H1 (cell line): Measurements from ENCODE around the gene SLC38A8. TPM values are rescaled to one million over a fixed set of nuclear protein-coding genes. Genes with fewer than 3 reads are reported as not detected.

Experiments used
- CTCF ChIA-PET: fragments of 300-600 bp; sonication (Branson Sonifier 250); formaldehyde crosslinking; loops from one replicate; lab custom pipeline; 2021; ENCODE audit not compliant: partially characterized antibody; lab: Charles Lee
- POLR2A ChIA-PET: fragments of 300-600 bp; sonication (Branson Sonifier 250); formaldehyde crosslinking; loops from one replicate; lab custom pipeline; 2021; ENCODE audit warnings: inconsistent platforms; ENCODE audit not compliant: partially characterized antibody; lab: Charles Lee
- DNase-seq, 2 experiments: peaks; one replicate each; pipeline versions ENCODE4 v3.0.0 to v3.0.0-alpha.2; 2010 to 2022; ENCODE audit warnings: low spot score in 2 of 2, low read depth in 1 of 2, mixed read lengths in 1 of 2
- FAIRE-seq: peaks from 2 replicates; lab custom pipeline; 2011; peaks lifted over from hg19 to GRCh38; lab: Jason Lieb, UNC
- H2AFZ ChIP-seq: 2 replicates; pipeline ENCODE4 v1.8.1; 2012; ENCODE audit warnings: low read length, inconsistent platforms
- H2AK5ac ChIP-seq: 2 replicates; pipeline ENCODE4 v1.6.1; 2013; ENCODE audit warnings: low read depth, low read length
- H2BK120ac ChIP-seq: replicated peaks from 2 replicates; pipeline ENCODE3; 2013; ENCODE audit warnings: low read depth, low read length, inconsistent platforms
- H2BK12ac ChIP-seq: 2 replicates; pipeline ENCODE4 v1.6.1; 2013; ENCODE audit warnings: low read depth, low read length
- H2BK15ac ChIP-seq: 2 replicates; pipeline ENCODE4 v1.6.1; 2013; ENCODE audit warnings: low read length
- H2BK20ac ChIP-seq: 2 replicates; pipeline ENCODE4 v1.6.1; 2013; ENCODE audit warnings: low read length
- H2BK5ac ChIP-seq: 2 replicates; pipeline ENCODE4 v1.6.1; 2013; ENCODE audit warnings: low read depth, low read length
- H3K14ac ChIP-seq: 2 replicates; pipeline ENCODE4 v1.6.1; 2013; ENCODE audit warnings: inconsistent platforms; ENCODE audit not compliant: insufficient read length
- H3K18ac ChIP-seq: 2 replicates; pipeline ENCODE4 v1.6.1; 2013; ENCODE audit warnings: low read length; ENCODE audit errors: extremely low read depth
- H3K23ac ChIP-seq: 2 replicates; pipeline ENCODE4 v1.6.1; 2013; ENCODE audit warnings: inconsistent platforms; ENCODE audit not compliant: insufficient read length
- H3K23me2 ChIP-seq: 2 replicates; pipeline ENCODE4 v1.6.1; 2013; ENCODE audit warnings: low read depth, low read length
- H3K27ac ChIP-seq: 2 replicates; pipeline ENCODE4 v1.6.1; 2011; ENCODE audit warnings: low read depth, low read length, inconsistent platforms
- H3K27me3 ChIP-seq, 4 experiments: replicated peaks in 1 of 4; 1 replicate in 1 of 4; 2 replicates in 3 of 4; pipeline versions ENCODE4 v1.6.1 to v1.8.1; 2011 to 2013; ENCODE audit warnings: low read length in 3 of 4, mild to moderate bottlenecking in 3 of 4, inconsistent platforms in 2 of 4, mixed read lengths in 2 of 4, moderate library complexity in 1 of 4; ENCODE audit not compliant: control insufficient read depth in 3 of 4, insufficient read depth in 3 of 4; ENCODE audit errors: extremely low read depth in 1 of 4
- H3K36me3 ChIP-seq, 4 experiments: 2 replicates each; pipeline versions ENCODE4 v1.6.1 to v1.8.1; 2011 to 2013; ENCODE audit warnings: mild to moderate bottlenecking in 4 of 4, low read length in 3 of 4, moderate library complexity in 2 of 4, control low read depth in 1 of 4, inconsistent platforms in 1 of 4; ENCODE audit not compliant: insufficient read depth in 4 of 4, control insufficient read depth in 2 of 4
- H3K4ac ChIP-seq: replicated peaks from 2 replicates; pipeline ENCODE3; 2013; ENCODE audit warnings: low read length, low read depth, mixed read lengths, inconsistent platforms; ENCODE audit not compliant: insufficient read length
- H3K4me1 ChIP-seq, 4 experiments: replicated peaks in 1 of 4; 1 replicate in 1 of 4; 2 replicates in 3 of 4; pipeline versions ENCODE4 v1.6.1 to v1.8.1; 2011 to 2013; ENCODE audit warnings: low read length in 3 of 4, inconsistent platforms in 2 of 4, mixed read lengths in 1 of 4; ENCODE audit not compliant: insufficient read depth in 4 of 4, control insufficient read depth in 3 of 4
- H3K4me2 ChIP-seq, 2 experiments: 2 replicates each; pipeline versions ENCODE4 v1.6.1 to v1.8.1; 2011 to 2013; ENCODE audit warnings: low read depth in 2 of 2, low read length in 2 of 2, control low read depth in 1 of 2, inconsistent platforms in 1 of 2, mild to moderate bottlenecking in 1 of 2; ENCODE audit not compliant: insufficient read depth in 1 of 2
- H3K4me3 ChIP-seq, 4 experiments: fragments of 200-600, 300-600 bp in 1 of 4; sonication (generic), shearing (Covaris generic), sonication (Bioruptor Twin) in 1 of 4; 2 replicates each; pipeline versions ENCODE4 v1.5.1 to v1.8.1; 2011 to 2016; ENCODE audit warnings: low read length in 4 of 4, low read depth in 3 of 4, control low read depth in 2 of 4, inconsistent platforms in 2 of 4, mild to moderate bottlenecking in 2 of 4, mixed read lengths in 1 of 4, moderate library complexity in 1 of 4; ENCODE audit not compliant: insufficient read depth in 2 of 4; ENCODE audit errors: extremely low read depth in 1 of 4
- H3K56ac ChIP-seq: replicated peaks from 2 replicates; pipeline ENCODE3; 2013; ENCODE audit warnings: low read depth, mild to moderate bottlenecking, mixed read lengths, low read length, inconsistent platforms; ENCODE audit not compliant: insufficient read length
- H3K79me1 ChIP-seq: 2 replicates; pipeline ENCODE4 v1.6.1; 2013; ENCODE audit warnings: low read depth, low read length, control low read depth
- H3K79me2 ChIP-seq, 2 experiments: 2 replicates each; pipeline versions ENCODE4 v1.6.1 to v1.8.1; 2012 to 2013; ENCODE audit warnings: low read length in 2 of 2, mild to moderate bottlenecking in 2 of 2, inconsistent platforms in 1 of 2; ENCODE audit not compliant: insufficient read depth in 2 of 2, control insufficient read depth in 1 of 2
- H3K9ac ChIP-seq, 4 experiments: replicated peaks in 1 of 4; 1 replicate in 1 of 4; 2 replicates in 3 of 4; pipeline versions ENCODE4 v1.6.1 to v1.8.1; 2011 to 2013; ENCODE audit warnings: low read depth in 3 of 4, low read length in 3 of 4, control low read depth in 2 of 4, mild to moderate bottlenecking in 2 of 4, moderate library complexity in 2 of 4, inconsistent platforms in 1 of 4; ENCODE audit errors: extremely low read depth in 1 of 4
- H3K9me3 ChIP-seq, 2 experiments: 2 replicates each; pipeline versions ENCODE4 v1.6.1 to v1.8.1; 2012 to 2013; ENCODE audit warnings: mild to moderate bottlenecking in 2 of 2, moderate library complexity in 2 of 2, control low read depth in 1 of 2, inconsistent platforms in 1 of 2, low read depth in 1 of 2, low read length in 1 of 2, mixed read lengths in 1 of 2; ENCODE audit not compliant: insufficient read depth in 2 of 2
- H4K20me1 ChIP-seq, 2 experiments: replicated peaks in 1 of 2; 2 replicates each; pipeline versions ENCODE3 to v1.8.1; 2011 to 2013; ENCODE audit warnings: inconsistent platforms in 2 of 2, low read length in 2 of 2, mild to moderate bottlenecking in 1 of 2; ENCODE audit not compliant: insufficient read depth in 2 of 2, control insufficient read depth in 1 of 2
- H4K5ac ChIP-seq: 2 replicates; pipeline ENCODE4 v1.6.1; 2013; ENCODE audit warnings: low read length, low read depth, mixed read lengths, inconsistent platforms; ENCODE audit not compliant: insufficient read length
- H4K8ac ChIP-seq: 2 replicates; pipeline ENCODE4 v1.8.0; 2013; ENCODE audit warnings: mild to moderate bottlenecking, moderate library complexity, low read length, inconsistent platforms; ENCODE audit not compliant: insufficient read depth; ENCODE audit errors: extremely low read depth
- H4K91ac ChIP-seq: replicated peaks from 2 replicates; pipeline ENCODE3; 2013; ENCODE audit warnings: low read length, mixed read lengths, inconsistent platforms; ENCODE audit not compliant: insufficient read length
- CTBP2 ChIP-seq: IDR thresholded peaks from 2 replicates; pipeline ENCODE4 v1.7.0; 2011; ENCODE audit warnings: borderline replicate concordance, mild to moderate bottlenecking, moderate library complexity, mixed read lengths, low read length; ENCODE audit not compliant: insufficient read depth, insufficient read length
- EP300 ChIP-seq, 2 experiments: IDR thresholded peaks; 1 replicate in 1 of 2; 2 replicates in 1 of 2; pipeline ENCODE4 v1.6.1; 2011 to 2012; ENCODE audit warnings: low read depth in 2 of 2, low read length in 2 of 2, mild to moderate bottlenecking in 2 of 2, borderline replicate concordance in 1 of 2, inconsistent platforms in 1 of 2, moderate library complexity in 1 of 2
- KDM1A ChIP-seq: fragments of 200-600, 300-600 bp; sonication (generic); IDR thresholded peaks from 2 replicates; pipeline ENCODE4 v1.7.1; 2016; ENCODE audit warnings: mild to moderate bottlenecking, low read length, borderline replicate concordance
- KDM5A ChIP-seq: fragments of 200-600 bp; IDR thresholded peaks from 2 replicates; pipeline ENCODE4 v1.7.1; 2012; ENCODE audit warnings: mild to moderate bottlenecking, low read length, inconsistent platforms, mixed read lengths
- SRF ChIP-seq: IDR thresholded peaks from 2 replicates; pipeline ENCODE4 v1.6.1; 2011; ENCODE audit warnings: mild to moderate bottlenecking, low read depth, low read length, moderate library complexity
- WGBS, 2 experiments: shearing (Covaris generic) in 1 of 2; methylation state at CpG; one replicate each; pipeline versions ENCODE4 v1.1.6 to v1.1.7; 2013 to 2015; ENCODE audit warnings: low lambda C conversion rate in 2 of 2, mixed read lengths in 2 of 2, inconsistent platforms in 1 of 2, low coverage in 1 of 2, missing lambda C conversion rate in 1 of 2; ENCODE audit not compliant: insufficient replicate concordance in 2 of 2, insufficient coverage in 1 of 2, insufficient read length in 1 of 2; ENCODE audit errors: extremely low coverage in 1 of 2, missing lambda C conversion rate in 1 of 2; 5-methylcytosine and 5-hydroxymethylcytosine counted together
- polyA plus RNA-seq, 7 experiments: library from polyadenylated mRNA; depleted of rRNA in 3 of 7; stranded (reverse) in 5 of 7; unstranded in 2 of 7; fragments of >200 nt in 5 of 7; fragments of 200-250 nt in 2 of 7; gene quantifications; 1 replicate in 5 of 7; 2 replicates in 1 of 7; 4 replicates in 1 of 7; pipeline versions ENCODE4 v1.2.1 to v1.2.3, GENCODE V29; 2011 to 2013; ENCODE audit warnings: missing spikeins in 2 of 7, mixed read lengths in 2 of 7
- total RNA-seq: library from RNA; stranded (reverse); fragmentation: NEBNext Ultra II Directional; extraction: Animal tissue kit (Norgen Biotek cat#: 25700); gene quantifications from 2 replicates; pipeline ENCODE4 v1.2.1, GENCODE V29; 2021

SLC38A8 gene
- total and polyA plus RNA-seq, 2 of the 8 experiments (the other 6 are each of a cell fraction or from before 2014, with no cell fraction given): 0.08 TPM; not detected in 1

DNA sequence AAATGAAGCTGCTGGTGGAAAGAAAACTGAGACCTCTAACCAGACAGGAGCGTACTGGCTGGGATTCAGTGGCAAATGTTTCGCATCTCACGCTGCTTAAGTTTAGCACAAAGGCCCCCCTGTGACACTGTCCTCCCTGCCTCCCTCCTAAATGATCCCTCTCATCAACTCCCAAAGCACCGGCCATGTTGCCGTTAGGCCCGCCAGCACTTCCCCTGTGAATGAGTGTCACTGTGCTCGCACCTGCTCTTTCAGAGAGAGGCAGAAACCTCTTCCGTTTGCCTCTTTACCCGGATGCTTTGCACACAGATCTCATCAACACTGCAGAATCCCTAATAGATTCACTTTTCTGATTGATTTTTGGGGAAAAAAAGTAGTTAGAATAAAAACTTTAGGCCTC, 47.6 kb upstream of the SLC38A8 start:
- 96% methylated on average over 9 of the region's 9 CpGs; no CpG with 5 or more reads in 1 of the 2 experiments for WGBS, 2 experiments
- POLR2A ChIA-PET: no interaction called here
- H3K56ac ChIP-seq: no peak overlapping the region

More for the DNA sequence above, 47.6 kb upstream of the SLC38A8 start:
- Histone ChIP-seq H4K20me1 (peaks cover 0 to 10% of the 10 kb centered on the region in 2 experiments), H2BK20ac (no peak overlapping the region), H3K4ac (no peak overlapping the region), H3K23me2 (no peaks in the 10 kb centered on the region), H3K36me3 (peaks cover 20 to 83% (median 59%) of the 10 kb centered on the region in 4 experiments), H3K4me3 (no peak overlapping the region), H2AK5ac (no peak overlapping the region), H3K27me3 (no peaks in the 10 kb centered on the region), H3K9me3 (no peaks in the 10 kb centered on the region), H2BK12ac (no peak overlapping the region), H4K5ac (no peak overlapping the region), H2AFZ (no peak overlapping the region), H2BK5ac (no peak overlapping the region)
- TF ChIP-seq SRF (no peak), KDM5A (no peak), CTBP2 (no peak), EP300 (IDR thresholded peaks at IDR 0.05; ENCODE audit: borderline replicate concordance in 1 of 2, low read depth in 2 of 2, low read length in 2 of 2) (no peak), KDM1A (no peak)
- TF ChIP-seq, all 59 proteins: peak for 0
- DNase-seq: no peak
- Histone ChIP-seq H4K8ac (no peak overlapping the region), H3K14ac (no peak overlapping the region), H3K27ac (no peak overlapping the region), H3K18ac (no peak overlapping the region), H3K4me2 (no peak overlapping the region), H3K23ac (no peak overlapping the region), H3K9ac (no peak overlapping the region), H2BK120ac (no peak overlapping the region), H3K79me2 (no peaks in the 10 kb centered on the region), H3K79me1 (no peaks in the 10 kb centered on the region; the same call in 1 of the 2 replicates), H3K4me1 (no peaks in the 10 kb centered on the region), H4K91ac (no peak overlapping the region), H2BK15ac (no peak overlapping the region)
- CTCF ChIA-PET: interaction anchor here (1.5 to 10.5 kb wide), 3 partner anchors 25 to 134 kb away, joined by 3 to 93 read pairs (median 10); no protein-coding TSS in a partner anchor
- FAIRE-seq: no peak
